Measurements from ENCODE around the gene PROX2.

DNA sequence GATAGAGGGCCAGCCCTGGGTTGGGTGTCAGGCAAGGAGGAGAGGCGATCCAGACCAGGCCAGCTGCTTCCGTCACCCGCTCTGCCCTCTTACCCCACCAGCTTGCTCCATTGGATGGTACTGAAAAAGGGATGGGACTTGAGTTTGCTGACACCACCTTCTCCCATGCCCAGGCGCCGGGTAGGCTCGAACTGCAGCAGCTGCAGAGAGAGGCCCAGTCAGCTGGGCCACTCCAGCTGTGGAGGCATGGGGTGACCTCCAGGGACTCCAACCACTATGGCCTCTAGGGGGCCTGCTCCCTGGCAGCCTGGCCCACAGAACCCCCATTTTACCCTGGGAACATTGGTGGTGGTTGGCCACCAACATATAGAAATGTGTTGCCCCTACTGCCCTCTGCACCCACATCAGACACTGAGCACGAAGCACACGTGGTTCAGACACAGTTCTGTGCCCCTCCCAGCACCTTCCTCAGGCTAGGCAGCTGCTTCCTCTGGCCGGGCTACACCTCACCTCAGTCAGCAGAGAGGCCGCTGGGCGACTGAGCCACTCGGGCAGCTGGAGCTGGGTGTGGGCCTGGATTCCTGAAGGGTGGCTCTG lies 31.1 kb upstream of the PROX2 start:
- TF ChIP-seq, protein P1, sequence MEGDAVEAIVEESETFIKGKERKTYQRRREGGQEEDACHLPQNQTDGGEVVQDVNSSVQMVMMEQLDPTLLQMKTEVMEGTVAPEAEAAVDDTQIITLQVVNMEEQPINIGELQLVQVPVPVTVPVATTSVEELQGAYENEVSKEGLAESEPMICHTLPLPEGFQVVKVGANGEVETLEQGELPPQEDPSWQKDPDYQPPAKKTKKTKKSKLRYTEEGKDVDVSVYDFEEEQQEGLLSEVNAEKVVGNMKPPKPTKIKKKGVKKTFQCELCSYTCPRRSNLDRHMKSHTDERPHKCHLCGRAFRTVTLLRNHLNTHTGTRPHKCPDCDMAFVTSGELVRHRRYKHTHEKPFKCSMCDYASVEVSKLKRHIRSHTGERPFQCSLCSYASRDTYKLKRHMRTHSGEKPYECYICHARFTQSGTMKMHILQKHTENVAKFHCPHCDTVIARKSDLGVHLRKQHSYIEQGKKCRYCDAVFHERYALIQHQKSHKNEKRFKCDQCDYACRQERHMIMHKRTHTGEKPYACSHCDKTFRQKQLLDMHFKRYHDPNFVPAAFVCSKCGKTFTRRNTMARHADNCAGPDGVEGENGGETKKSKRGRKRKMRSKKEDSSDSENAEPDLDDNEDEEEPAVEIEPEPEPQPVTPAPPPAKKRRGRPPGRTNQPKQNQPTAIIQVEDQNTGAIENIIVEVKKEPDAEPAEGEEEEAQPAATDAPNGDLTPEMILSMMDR (conservative IDR thresholded peaks at IDR 0.05): peak; percentile 41; the same call in 1 of the 2 replicates
- no peak for TF ChIP-seq EZH2 (IDR thresholded peaks at IDR 0.05; ENCODE audit: low read depth)
